Measurements from ENCODE around the gene WDR5. TPM values are rescaled to one million over a fixed set of nuclear protein-coding genes. Genes with fewer than 3 reads are reported as not detected.

WDR5 gene
- total and polyA plus RNA-seq, 4 experiments from 2014 or later: 14.6 to 32.7 (median 23.4) TPM

GRCh38 chr9:134132208-134132870 is 3.5 kb upstream of the WDR5 start:
- Mint-ChIP-seq H3K4me1 (peaks cover 13 to 25% (median 20%) of the 10 kb centered on the region in 4 donors), H3K27ac (no peak overlapping the region), H3K36me3 (peaks cover 0 to 3% of the 10 kb centered on the region in 2 donors), H3K4me3 (peak overlapping the region in 3 of 8 donors; percentile 49 to 64 (median 53)), H3K9me3 (no peaks in the 10 kb centered on the region), H3K27me3 (no peaks in the 10 kb centered on the region)
- no peak for DNase-seq
- ChIA-PET CTCF (ENCODE audit: partially characterized antibody) (interaction anchor here (0.5 to 1.4 kb wide), 2 partner anchors 31 to 63 kb away, joined by 3 read pairs; no protein-coding TSS in a partner anchor), POLR2A (ENCODE audit: partially characterized antibody) (interaction anchor here (0.6 kb wide), 1 partner anchor 64 kb away, joined by 3 read pairs; no protein-coding TSS in a partner anchor)
- Histone ChIP-seq H3K27ac (ENCODE audit: low read depth, low read length) (no peak overlapping the region), H3K27me3 (ENCODE audit: insufficient read depth, low read length) (no peaks in the 10 kb centered on the region), H3K9me3 (ENCODE audit: control insufficient read depth in 1 of 2, low read length in 2 of 2) (no peaks in the 10 kb centered on the region), H3K4me1 (ENCODE audit: insufficient read depth, low read length) (peaks cover 18% of the 10 kb centered on the region), H3K4me3 (ENCODE audit: low read length in 2 of 2) (no peak overlapping the region), H3K36me3 (ENCODE audit: insufficient read depth, low read length) (no peaks in the 10 kb centered on the region)
- intact Hi-C loops (cut with micrococcal nuclease): no loop called here

- Histone ChIP-seq H3K9me3 (ENCODE audit: control insufficient read depth in 1 of 2, low read length in 2 of 2) (no peaks in the 10 kb centered on the region), H3K4me1 (ENCODE audit: insufficient read depth, low read length) (peaks cover 39% of the 10 kb centered on the region), H3K4me3 (ENCODE audit: low read length in 2 of 2) (peak overlapping the region; percentile 47 to 94), H3K36me3 (ENCODE audit: insufficient read depth, low read length) (no peaks in the 10 kb centered on the region), H3K27me3 (ENCODE audit: insufficient read depth, low read length) (no peaks in the 10 kb centered on the region), H3K27ac (ENCODE audit: low read depth, low read length) (peak overlapping the region; percentile 84)
- CTCF ChIA-PET (ENCODE audit: partially characterized antibody): interaction anchor here (1.8 kb wide), 1 partner anchor 30 kb away, joined by 7 read pairs; the partner anchor contains the start of gene RNU6ATAC
- peak overlapping the region in 6 of 7 donors; percentile 75 to 89 (median 82) for H3K27ac Mint-ChIP-seq
- H3K4me3 Mint-ChIP-seq: peak overlapping the region; percentile 79 to 95 (median 87)
- H3K36me3 Mint-ChIP-seq: peaks cover 2 to 8% of the 10 kb centered on the region in 2 donors
- DNase-seq: no peak
- POLR2A ChIA-PET (ENCODE audit: partially characterized antibody): interaction anchor here (0.6 to 3.0 kb wide), 4 partner anchors 29 to 321 kb away, joined by 3 to 84 read pairs (median 14); partner anchors contain the start of genes BRD3OS and RNU6ATAC
- no peaks in the 10 kb centered on the region for H3K9me3 Mint-ChIP-seq
- no peaks in the 10 kb centered on the region for H3K27me3 Mint-ChIP-seq
- intact Hi-C loops (cut with micrococcal nuclease): loop anchor here (1.0 kb wide), 3 partner anchors 29 to 110 kb away; partner anchors contain the start of genes BRD3, BRD3OS and RNU6ATAC
- peaks cover 24 to 50% (median 37%) of the 10 kb centered on the region in 4 donors for H3K4me1 Mint-ChIP-seq
Measured at GRCh38 chr9:134134949-134135342, 936 bp upstream of the WDR5 start.

- H3K4me1 ChIP-seq (ENCODE audit: insufficient read depth, low read length): peaks cover 39% of the 10 kb centered on the region
- DNase-seq: peak in 3 of 5 donors; percentile 9 to 46 (median 17)
- H3K27me3 ChIP-seq (ENCODE audit: insufficient read depth, low read length): no peaks in the 10 kb centered on the region
- H3K36me3 ChIP-seq (ENCODE audit: insufficient read depth, low read length): peaks cover 6% of the 10 kb centered on the region
- H3K9me3 ChIP-seq (ENCODE audit: control insufficient read depth in 1 of 2, low read length in 2 of 2): no peaks in the 10 kb centered on the region
- ChIA-PET CTCF (ENCODE audit: partially characterized antibody) (interaction anchor here (0.8 to 1.8 kb wide), 2 partner anchors 28 to 35 kb away, joined by 4 to 7 read pairs; partner anchors contain the start of gene RNU6ATAC), POLR2A (ENCODE audit: partially characterized antibody) (interaction anchor here (0.6 to 3.0 kb wide), 12 partner anchors 12 to 1003 kb away, joined by 3 to 84 read pairs (median 4); partner anchors contain the start of genes BRD3OS and RNU6ATAC)
- peaks cover 11 to 22% of the 10 kb centered on the region in 2 donors for H3K36me3 Mint-ChIP-seq
- H3K4me1 Mint-ChIP-seq: peaks cover 25 to 53% (median 37%) of the 10 kb centered on the region in 4 donors
- no peaks in the 10 kb centered on the region for H3K9me3 Mint-ChIP-seq
- H3K4me3 Mint-ChIP-seq: peak overlapping the region; percentile 88 to 94 (median 90)
- intact Hi-C loops (cut with micrococcal nuclease): no loop called here
- H3K27ac ChIP-seq (ENCODE audit: low read depth, low read length): peak overlapping the region; percentile 60
- peak overlapping the region in 6 of 7 donors; percentile 81 to 91 (median 85) for H3K27ac Mint-ChIP-seq
- H3K27me3 Mint-ChIP-seq: no peaks in the 10 kb centered on the region
- peak overlapping the region; percentile 8 to 55 for H3K4me3 ChIP-seq (ENCODE audit: low read length in 2 of 2)
Measured at GRCh38 chr9:134136118-134136995, 475 bp downstream of the WDR5 start.

GRCh38 chr9:134136996-134137299 is 1.1 kb downstream of the WDR5 start:
- Histone ChIP-seq H3K9me3 (ENCODE audit: control insufficient read depth in 1 of 2, low read length in 2 of 2) (no peaks in the 10 kb centered on the region), H3K36me3 (ENCODE audit: insufficient read depth, low read length) (peaks cover 12% of the 10 kb centered on the region), H3K4me3 (ENCODE audit: low read length in 2 of 2) (peak overlapping the region; percentile 8 to 55), H3K27ac (ENCODE audit: low read depth, low read length) (peak overlapping the region; percentile 60), H3K4me1 (ENCODE audit: insufficient read depth, low read length) (peaks cover 39% of the 10 kb centered on the region), H3K27me3 (ENCODE audit: insufficient read depth, low read length) (no peaks in the 10 kb centered on the region)
- peak overlapping the region; percentile 88 to 94 (median 90) for H3K4me3 Mint-ChIP-seq
- H3K4me1 Mint-ChIP-seq: peaks cover 24 to 53% (median 37%) of the 10 kb centered on the region in 4 donors
- DNase-seq: no peak
- intact Hi-C loops (cut with micrococcal nuclease): no loop called here
- peak overlapping the region in 6 of 7 donors; percentile 81 to 91 (median 85) for H3K27ac Mint-ChIP-seq
- peaks cover 17 to 28% of the 10 kb centered on the region in 2 donors for H3K36me3 Mint-ChIP-seq
- CTCF ChIA-PET (ENCODE audit: partially characterized antibody): no interaction called here
- H3K9me3 Mint-ChIP-seq: no peaks in the 10 kb centered on the region
- POLR2A ChIA-PET (ENCODE audit: partially characterized antibody): interaction anchor here (3.0 kb wide), 1 partner anchor 27 kb away, joined by 84 read pairs; the partner anchor contains the start of gene RNU6ATAC
- H3K27me3 Mint-ChIP-seq: no peaks in the 10 kb centered on the region

- POLR2A ChIA-PET (ENCODE audit: partially characterized antibody): interaction anchor here (0.9 to 1.4 kb wide), 2 partner anchors 25 to 26 kb away, joined by 4 to 8 read pairs; partner anchors contain the start of gene RNU6ATAC
- peaks cover 27 to 37% of the 10 kb centered on the region in 2 donors for H3K36me3 Mint-ChIP-seq
- no peak overlapping the region for H3K4me3 ChIP-seq (ENCODE audit: low read length in 2 of 2)
- no peaks in the 10 kb centered on the region for H3K9me3 ChIP-seq (ENCODE audit: control insufficient read depth in 1 of 2, low read length in 2 of 2)
- intact Hi-C loops (cut with micrococcal nuclease): no loop called here
- H3K36me3 ChIP-seq (ENCODE audit: insufficient read depth, low read length): peaks cover 20% of the 10 kb centered on the region
- DNase-seq: no peak
- H3K27ac ChIP-seq (ENCODE audit: low read depth, low read length): no peak overlapping the region
- H3K27me3 Mint-ChIP-seq: no peaks in the 10 kb centered on the region
- peak overlapping the region; percentile 43 to 94 (median 74) for H3K4me3 Mint-ChIP-seq
- peak overlapping the region in 4 of 7 donors; percentile 30 to 68 (median 64) for H3K27ac Mint-ChIP-seq
- CTCF ChIA-PET (ENCODE audit: partially characterized antibody): interaction anchor here (1.4 to 1.9 kb wide), 3 partner anchors 10 to 144 kb away, joined by 4 to 10 read pairs (median 7); partner anchors contain the start of gene RNU6ATAC
- H3K27me3 ChIP-seq (ENCODE audit: insufficient read depth, low read length): no peaks in the 10 kb centered on the region
- no peaks in the 10 kb centered on the region for H3K9me3 Mint-ChIP-seq
- H3K4me1 Mint-ChIP-seq: peaks cover 24 to 53% (median 36%) of the 10 kb centered on the region in 4 donors
- peaks cover 39% of the 10 kb centered on the region for H3K4me1 ChIP-seq (ENCODE audit: insufficient read depth, low read length)
Measured at GRCh38 chr9:134138292-134138691, 2.4 kb downstream of the WDR5 start.

GRCh38 chr9:134139081-134139480 is 3.2 kb downstream of the WDR5 start:
- no peaks in the 10 kb centered on the region for H3K27me3 Mint-ChIP-seq
- H3K36me3 Mint-ChIP-seq: peaks cover 27 to 37% of the 10 kb centered on the region in 2 donors
- H3K36me3 ChIP-seq (ENCODE audit: insufficient read depth, low read length): peaks cover 24% of the 10 kb centered on the region
- DNase-seq: no peak
- POLR2A ChIA-PET (ENCODE audit: partially characterized antibody): no interaction called here
- no peak overlapping the region for H3K4me3 ChIP-seq (ENCODE audit: low read length in 2 of 2)
- no peaks in the 10 kb centered on the region for H3K9me3 Mint-ChIP-seq
- H3K27ac ChIP-seq (ENCODE audit: low read depth, low read length): no peak overlapping the region
- CTCF ChIA-PET (ENCODE audit: partially characterized antibody): interaction anchor here (1.4 to 1.9 kb wide), 3 partner anchors 9 to 145 kb away, joined by 4 to 10 read pairs (median 7); partner anchors contain the start of gene RNU6ATAC
- H3K4me1 ChIP-seq (ENCODE audit: insufficient read depth, low read length): peaks cover 39% of the 10 kb centered on the region
- no peaks in the 10 kb centered on the region for H3K9me3 ChIP-seq (ENCODE audit: control insufficient read depth in 1 of 2, low read length in 2 of 2)
- peaks cover 22 to 46% (median 32%) of the 10 kb centered on the region in 4 donors for H3K4me1 Mint-ChIP-seq
- H3K4me3 Mint-ChIP-seq: peak overlapping the region in 3 of 8 donors; percentile 23 to 43 (median 33)
- intact Hi-C loops (cut with micrococcal nuclease): no loop called here
- H3K27ac Mint-ChIP-seq: peak overlapping the region in 1 of 7 donors; percentile 66
- H3K27me3 ChIP-seq (ENCODE audit: insufficient read depth, low read length): no peaks in the 10 kb centered on the region
